Erythroblast (primary cell): ENCODE measurements around the gene HEG1.

Experiments
- GATA1 ChIP-seq: IDR thresholded peaks from 2 replicates; pipeline ENCODE4 v1.6.1; 2011; ENCODE audit warnings: low read depth, mild to moderate bottlenecking, control low read depth, low read length, moderate library complexity
- POLR2A ChIP-seq: IDR thresholded peaks from 2 replicates; pipeline ENCODE4 v1.6.1; 2011; ENCODE audit warnings: mild to moderate bottlenecking, low read length

DNA sequence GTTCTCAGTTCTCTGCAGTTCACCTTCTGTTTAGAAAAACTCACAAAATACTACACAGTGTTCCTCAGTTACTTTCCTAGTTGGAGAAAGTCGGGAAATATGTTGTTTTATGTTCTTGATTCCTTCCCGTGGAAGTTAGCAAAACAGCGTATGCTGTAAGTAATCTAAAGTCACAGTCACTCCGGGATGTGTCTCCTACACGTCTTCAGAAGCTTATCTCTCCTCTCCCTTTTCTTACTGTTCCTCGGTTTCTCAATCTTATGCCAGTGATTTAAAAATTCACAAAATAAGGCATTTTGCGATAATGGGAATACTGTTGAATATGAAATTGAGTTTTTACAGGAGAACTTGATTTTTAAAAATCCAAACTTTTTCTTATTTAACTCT, 1.7 kb downstream of the HEG1 start:
- TF ChIP-seq POLR2A, result no peak
- no peak for TF ChIP-seq GATA1
